Embryonic facial prominence (tissue), 1 donor: ENCODE data around the gene LANCL2.

Source experiments
- DNase-seq: peaks from one replicate; pipeline ENCODE4 v3.0.0-alpha.2; 2016; ENCODE audit errors: extremely low spot score

The LANCL2 gene

DNA sequence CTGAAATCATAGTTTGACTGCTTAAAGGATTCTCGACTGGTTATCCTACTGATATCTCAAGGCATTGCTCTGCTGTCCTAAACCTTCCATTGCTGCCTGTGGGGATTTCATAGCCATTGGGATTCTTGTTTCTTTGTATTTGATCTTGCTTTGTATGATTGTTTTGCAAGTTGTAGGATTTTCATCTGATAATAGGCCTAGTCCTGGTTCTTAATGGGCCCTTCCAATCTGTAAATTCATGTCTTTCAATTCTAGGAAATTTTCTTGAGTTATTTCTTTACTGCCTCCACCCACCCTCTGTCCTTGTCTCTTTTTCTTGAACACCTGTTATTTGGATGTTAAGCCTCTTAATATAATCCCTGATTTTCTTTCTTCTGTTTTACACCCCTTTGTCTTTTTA, 72.2 kb downstream of the LANCL2 start:
- DNase-seq = no peak

DNA sequence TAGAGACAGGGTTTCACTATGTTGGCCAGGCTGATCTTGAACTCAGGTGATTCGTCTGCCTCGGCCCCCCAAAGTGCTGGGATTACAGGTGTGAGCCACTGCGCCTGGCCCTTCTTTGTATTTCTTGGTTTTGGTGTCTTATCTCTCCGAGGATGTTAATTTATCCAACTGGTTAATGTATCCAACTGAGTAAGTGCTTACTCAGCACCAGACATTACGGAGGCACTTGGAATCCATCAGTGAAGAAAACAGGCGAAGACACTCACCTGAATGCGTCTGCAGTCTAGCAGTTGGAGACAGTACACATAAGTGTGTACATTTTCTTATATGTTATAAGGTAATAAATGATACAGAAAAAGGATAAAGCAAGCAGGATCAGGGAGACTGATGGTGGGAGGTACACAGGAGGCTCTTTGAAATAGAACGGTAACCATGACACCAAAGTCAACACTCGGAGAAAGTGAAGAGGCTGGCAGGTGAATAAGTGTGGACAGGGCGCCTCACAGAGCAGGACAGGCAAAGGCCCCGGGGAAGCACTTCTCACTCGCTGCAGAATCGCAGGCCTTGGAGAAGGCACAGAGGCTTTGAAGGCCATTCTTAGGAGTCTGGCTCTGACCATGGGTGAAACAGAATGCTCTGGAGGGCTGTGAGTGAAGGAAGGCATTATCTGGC, 73.1 kb downstream of the LANCL2 start:
- no peak for DNase-seq

DNA sequence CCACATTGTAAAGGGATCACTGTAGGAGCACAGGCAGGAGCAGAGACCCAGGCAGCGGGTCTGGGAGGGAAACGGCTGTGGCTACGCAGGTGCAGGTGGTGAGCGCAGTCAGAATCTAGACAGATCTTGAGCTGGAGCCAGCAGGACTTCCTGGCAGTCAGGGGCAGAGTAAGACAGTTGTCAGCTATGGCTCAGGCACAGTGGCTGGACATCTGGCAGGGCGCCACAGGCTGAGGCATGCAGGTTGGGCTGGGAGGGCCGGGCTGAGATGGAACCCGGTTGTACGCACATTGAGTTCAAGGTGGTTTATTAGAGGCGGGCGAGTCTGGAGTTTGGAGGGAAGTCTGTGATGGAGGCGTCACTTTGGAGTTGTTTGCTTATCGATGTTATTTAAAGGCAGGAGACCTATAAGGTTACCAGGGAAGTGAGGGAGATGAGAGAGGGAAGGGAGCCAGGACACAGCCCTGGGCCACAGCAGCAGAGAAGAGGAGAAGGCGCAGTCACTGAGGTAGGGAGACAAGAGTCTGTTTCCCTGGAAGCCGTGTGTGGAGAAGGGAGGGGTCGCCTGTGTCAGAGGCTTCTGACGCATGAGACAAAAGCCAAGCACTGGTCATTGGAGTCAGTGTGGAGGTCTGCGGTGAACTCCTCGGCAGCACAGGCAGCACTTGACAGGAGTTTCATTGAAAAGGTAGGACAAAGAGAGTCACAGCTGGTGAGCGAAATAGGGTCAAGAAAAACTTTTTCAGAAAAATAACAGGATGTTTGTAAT, 73.8 kb downstream of the LANCL2 start:
- DNase-seq = no peak

DNA sequence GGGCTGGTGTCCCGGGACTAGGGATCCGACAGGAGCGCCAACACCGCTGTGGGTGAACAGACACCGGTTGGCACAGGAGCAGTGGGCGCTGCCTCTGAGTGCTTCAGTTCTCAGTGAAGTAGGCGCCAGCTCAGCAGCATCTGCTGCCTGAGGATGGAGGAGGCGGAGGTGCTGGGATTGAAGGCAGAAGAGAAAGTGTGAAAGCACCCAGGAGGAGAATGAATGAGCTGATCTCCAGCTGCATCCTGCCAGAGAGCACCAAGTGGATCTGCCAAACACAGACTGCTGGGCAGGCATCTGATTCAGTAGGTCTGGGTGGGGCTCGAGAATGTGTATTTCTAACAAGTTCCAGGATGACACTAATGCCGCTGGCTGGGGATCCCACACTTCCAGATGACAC, 74.5 kb downstream of the LANCL2 start:
- no peak for DNase-seq

DNA sequence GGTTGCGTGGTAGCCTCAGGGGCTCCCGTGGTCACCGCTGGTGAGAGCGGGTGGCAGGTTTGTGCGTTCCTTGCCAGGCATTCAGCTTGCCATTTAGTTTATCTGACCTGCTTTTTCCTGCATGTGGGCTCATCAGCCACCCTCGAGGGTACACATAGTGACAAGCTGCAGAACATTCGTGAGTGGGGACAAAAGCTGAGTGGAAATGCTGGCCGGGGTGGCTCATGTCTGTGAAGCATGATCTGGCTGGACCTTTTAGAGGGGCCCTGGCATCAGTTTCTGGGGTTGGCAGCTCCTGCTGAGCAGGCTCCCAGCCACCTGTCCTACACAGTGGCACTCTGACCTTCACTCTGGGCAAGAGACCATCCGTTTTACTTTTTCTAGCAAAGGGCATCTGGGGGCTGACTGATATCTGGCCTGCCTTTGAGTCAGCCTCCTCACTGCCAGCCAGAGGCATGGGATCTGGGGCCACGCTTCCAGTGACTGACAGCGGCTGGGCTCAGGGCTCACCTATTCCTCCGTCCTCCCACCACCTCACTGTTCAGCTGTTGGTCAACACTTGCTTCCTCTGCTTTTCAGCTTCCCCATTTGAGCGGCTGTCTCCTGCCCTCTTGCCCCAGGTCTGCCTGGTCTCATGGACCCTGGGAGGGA, 75.0 kb downstream of the LANCL2 start:
- no peak for DNase-seq

DNA sequence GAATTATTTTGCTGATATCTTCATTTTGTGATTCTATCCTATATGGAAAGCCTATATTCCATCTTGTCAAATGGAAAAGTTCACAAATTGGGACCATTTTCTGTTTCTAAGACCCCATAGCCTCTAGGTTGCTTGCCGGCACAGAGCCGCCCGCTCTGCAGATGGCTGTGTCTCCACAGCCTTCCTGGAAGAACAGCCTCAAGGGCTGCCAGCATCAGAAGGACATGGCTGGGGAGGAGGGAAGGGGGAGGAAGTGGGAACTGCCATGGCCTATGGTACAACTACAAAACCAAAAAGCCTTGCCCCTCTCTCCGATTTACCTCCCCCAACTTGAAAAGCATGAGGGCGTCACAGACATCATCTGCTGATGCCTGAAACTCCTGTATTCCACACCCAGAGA, 75.9 kb downstream of the LANCL2 start:
- no peak for DNase-seq

DNA sequence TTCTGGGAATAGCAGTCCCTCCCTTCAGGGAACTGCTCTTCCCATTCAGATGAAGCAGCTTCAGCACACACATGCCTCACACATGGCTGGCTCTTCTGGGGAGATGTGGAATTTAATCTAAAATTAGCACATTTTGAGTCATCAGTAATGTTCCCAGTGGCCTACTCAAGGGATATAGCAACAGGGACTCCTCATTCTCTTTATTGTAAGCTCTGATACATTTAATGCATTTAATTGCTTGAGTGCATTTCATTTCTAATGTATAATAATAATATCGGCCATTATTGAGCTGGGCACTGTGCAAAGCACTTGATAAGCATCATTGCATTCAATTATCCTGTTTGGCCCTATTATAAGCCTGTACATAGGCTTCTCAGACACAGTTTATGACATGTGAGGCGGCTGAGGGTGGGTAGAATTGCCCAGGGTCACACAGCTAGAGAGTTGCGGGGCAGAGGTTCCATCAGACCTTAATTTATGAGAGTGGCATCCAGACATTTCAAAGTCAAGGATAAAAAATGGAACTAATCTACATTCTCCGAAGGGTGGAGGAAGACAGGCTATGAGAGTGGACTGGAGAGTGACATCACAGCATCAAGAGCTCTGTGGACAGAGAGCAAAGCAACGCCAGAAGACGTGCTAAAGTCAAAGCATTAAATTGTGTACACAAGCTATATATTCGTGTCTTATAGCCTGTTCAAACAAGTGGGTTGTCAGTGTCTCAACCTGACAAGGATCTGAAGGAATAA, 76.8 kb downstream of the LANCL2 start:
- no peak for DNase-seq

DNA sequence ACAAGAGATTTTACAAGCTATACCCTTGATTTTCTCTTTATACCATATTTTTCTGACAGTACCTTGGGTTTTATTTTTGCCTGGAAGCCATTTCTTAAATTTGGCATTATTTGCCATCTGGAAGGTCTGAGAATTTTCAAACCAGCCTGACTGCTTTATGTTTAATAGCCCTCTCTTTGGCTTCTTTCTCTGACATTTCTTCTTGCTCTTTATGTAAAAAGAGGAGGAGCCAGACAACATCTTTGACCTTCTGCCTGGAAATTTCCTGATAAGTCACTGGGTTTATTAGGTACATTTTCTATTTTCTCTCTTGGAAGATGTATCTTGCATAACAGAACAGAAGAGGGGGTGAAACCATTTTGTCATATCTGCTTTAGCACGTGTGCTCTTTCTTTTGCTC, 79.6 kb downstream of the LANCL2 start:
- no peak for DNase-seq

DNA sequence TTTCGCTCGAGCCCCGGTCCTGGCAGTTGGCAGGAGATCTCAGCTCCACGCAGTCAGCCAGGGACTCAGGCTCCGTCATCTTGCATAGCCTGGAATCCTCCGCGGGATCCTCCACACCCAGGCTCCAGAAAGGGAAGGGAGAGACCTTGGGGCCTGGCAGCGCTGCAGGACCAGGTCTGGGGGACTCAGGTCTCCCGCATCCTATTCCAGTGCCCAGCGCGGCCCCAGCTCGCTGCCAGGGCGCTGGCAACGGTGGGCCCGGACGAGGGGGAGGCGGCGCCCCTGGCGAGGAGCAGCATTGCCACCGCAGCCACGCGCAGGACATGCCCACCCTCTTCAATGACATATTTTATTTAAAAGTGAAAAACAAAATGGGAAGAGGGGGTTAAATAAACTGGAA, 83.4 kb downstream of the LANCL2 start:
- DNase-seq = no peak

DNA sequence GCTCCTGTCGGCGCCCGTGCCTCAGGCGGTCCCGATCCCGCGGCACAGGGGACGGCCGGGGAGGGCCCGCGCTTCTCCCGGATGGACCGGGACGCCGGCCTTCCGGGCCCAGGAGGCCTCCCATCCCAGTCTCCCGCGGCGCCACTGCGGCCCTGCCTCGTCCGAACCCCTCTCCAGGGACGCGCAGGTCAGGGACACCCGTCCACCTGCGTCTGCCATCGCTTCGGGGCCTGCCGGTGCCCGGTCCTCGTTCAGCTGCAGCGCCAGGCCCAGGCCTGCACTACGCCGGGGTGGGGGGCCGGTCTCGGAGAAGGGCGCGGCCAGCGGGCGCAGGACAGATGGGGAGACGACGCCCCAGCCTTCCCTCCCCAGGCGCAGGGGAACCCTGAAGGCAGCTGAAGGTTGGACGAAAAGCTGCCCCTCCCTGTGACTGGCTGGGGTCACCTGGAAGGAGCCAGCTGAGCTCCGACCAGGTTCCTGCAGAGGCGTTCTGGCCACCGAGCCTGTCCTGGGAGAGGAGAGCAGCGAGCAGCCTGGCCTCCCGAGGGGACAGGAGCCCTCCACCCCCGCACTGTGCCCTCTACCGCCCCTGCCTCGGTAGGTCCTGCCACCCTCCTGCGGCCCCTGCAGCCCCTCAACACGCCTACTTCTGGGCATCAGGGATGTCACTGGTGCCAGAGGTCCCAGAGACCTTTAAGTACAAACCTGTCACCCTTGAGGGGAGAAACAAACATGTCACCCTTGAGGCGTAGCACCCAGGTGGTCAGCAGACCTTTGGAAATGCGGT, 84.3 kb downstream of the LANCL2 start:
- DNase-seq = no peak

DNA sequence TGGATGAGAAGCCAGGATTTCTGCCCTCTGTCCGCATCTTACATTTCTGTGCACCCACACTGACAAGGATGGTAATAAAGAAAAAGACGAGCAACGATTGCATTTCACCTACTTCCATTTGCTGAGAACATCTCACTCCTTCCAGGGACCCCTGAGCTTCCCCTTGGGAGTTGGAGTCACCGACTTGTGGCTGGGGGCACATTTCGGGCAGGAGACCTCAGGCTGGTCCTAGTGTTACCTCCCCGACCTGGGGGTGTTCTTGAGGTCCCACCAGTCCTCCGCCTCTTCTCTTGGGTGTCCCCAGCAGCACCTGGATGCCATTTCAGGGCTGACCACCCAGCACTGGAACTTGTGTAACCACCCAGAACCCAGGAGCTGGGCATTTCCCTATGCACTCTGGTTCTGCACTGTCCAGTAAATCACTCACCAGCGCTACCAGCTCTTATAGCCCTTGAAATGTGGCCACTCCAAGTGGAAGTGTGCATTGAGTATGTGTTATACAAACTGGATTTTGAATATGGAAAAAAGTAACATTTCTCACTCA, 84.9 kb downstream of the LANCL2 start:
- DNase-seq = no peak

DNA sequence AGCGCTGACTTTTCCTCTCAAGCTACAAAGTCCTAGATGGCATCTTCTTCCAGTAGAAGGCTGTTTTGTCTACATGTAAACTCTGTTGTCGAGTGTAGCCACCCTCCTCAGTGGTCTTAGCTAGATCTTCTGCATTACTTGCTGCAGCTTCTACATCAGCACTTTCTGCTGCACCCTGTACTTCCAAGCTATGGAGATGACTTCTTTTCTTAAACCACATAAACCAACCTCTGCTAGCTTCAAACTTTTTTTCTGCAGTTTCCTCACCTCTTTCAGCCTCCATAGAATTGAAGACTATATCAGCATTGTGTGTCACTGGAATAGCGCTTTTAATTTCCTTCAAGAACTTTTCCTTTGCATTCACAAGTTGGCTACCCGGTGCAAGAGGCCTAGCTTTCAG, 87.8 kb downstream of the LANCL2 start:
- no peak for DNase-seq

DNA sequence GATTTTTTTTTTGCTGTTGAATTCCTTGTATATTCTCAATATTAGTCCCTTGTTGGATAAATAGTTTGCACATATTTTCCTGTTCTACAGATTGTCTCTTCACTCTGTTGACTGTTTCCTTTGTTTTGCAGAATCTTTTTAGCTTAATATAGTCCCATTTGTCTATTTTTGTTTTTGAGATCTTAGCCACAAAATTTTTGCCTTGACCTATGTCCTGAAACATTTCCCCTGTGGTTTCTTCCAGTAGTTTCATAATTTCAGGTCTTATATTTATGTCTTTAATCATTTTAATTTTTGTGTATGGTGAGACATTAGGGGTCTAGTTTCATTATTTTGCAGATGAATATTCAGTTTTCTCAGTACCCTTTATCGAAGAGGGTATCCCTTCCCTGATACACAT, 92.7 kb downstream of the LANCL2 start:
- DNase-seq = no peak

DNA sequence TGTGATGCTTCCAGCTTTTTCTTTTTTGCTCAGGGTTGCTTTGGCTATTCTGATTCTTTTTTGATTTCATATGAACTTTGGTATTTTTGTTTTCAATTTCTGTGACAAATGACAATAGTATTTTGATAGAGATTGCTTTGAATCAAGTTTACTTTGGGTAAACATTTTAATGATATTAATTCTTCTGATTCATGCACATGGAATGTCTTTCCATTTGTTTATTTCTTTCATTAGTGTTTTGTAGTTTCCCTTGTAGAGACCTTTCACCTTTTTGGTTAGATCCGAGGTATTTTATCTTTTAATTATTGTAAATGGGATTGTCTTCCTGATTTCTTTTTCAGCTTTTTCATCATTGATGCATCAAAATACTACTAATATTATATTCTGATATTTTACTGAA, 93.2 kb downstream of the LANCL2 start:
- no peak for DNase-seq

DNA sequence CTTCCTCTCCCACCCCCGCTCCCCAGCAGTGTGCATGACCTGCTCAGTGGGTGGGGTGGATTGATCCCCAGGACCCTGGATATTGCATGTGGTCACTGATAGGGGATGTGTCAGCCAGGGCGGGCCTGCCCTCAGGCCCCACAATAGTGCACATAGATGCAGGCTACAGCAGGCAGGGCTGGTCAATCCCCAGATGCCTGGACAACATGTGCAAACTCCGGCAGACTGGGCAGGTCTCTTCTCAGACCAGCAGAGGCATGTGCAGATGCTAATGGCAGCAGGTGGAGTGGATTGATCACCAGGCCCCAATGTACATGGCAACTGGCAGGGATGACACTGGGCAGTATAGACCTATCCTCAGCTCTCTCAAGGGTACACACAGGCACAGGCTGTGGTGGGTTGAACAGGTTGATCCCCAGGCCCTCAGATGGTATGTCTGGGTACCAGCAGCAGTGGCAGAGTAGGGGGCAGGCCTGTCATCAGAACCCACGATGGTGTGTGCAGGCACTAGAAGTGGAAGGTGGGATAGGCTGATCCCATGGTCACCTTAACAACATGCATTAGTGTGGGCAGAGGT, 98.6 kb downstream of the LANCL2 start:
- no peak for DNase-seq

DNA sequence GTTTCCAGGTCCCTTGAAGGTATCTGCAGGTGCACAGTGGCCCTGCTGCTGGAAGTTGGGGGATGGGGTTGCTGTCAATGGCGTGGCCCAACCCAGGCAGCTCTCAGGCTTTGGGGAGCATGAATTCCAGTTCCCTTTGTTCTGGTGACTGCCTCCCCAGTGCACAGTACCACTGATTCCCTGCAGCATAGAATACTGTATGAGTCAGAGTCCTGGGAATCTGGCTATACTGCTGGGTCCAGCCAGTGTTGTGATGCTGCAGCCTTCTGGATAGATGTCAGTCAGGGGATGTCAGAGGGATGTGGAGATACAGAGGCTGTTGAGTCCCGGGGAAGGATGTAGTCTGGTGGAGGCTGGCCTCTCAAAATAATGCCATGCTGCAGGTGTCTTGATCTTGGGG, 99.3 kb downstream of the LANCL2 start:
- DNase-seq = no peak

DNA sequence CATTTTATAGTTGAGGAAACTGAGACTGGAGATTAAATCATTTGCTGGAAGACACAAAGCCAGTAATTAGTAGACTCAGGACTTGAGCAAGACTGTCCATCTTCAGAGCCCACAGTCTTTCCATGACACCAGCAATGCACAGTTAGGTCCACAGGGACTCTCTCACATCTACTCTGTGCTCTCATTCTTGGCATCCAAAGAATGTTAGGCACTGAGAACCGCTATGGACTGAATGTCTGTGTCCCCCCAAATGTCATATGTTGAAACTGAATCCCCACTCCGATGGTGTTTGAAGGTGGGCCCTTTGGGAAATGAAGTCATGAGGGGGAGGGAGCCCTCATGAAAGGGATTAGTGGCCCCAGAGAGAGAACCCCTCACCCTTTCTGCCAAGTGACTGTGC, 100.6 kb downstream of the LANCL2 start:
- DNase-seq = no peak

DNA sequence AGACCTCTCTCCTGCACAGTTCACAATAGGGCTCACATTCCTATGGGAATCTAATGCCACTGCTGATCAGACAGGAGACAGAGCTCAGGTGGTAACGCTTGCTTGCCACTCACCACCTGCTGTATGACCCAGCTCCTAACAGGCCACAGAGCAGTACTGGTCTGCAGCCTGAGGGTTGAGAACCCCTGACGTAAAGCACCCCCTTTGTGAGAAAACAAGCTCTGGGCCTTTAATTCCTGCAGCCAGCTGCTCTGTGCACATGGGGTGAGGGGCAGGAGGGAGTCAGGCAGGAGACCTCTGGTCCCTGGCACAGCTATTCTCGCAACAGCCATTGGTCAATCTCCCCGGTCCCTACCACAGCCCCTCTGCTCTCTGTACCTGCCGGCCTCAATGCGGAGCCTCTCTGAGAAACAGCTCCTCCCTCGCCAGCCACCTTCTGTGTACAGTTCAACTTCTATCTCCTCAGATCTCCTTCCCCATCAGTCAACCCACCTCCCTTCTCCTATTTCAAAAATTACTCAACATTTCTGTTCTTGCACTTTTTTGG, 102.0 kb downstream of the LANCL2 start:
- no peak for DNase-seq

DNA sequence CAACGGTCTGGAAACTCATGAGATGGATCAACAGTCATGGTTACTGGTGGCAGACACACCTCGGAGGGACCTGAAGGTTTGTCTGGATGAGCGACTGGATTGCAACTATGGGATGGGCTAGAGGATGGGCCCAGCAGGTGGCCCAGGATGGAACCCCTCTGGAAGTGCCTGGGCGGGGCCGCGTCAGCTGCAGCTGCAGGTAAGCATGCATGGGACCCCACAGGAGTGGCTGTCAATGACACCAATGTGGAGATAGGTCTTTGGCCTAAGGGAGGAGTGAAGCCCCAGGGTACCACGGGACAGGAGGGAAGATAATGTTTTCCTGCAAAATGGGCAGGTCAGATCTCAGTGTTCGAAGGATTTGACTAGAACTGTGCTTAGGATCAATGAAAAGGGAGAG, 103.4 kb downstream of the LANCL2 start:
- no peak for DNase-seq

DNA sequence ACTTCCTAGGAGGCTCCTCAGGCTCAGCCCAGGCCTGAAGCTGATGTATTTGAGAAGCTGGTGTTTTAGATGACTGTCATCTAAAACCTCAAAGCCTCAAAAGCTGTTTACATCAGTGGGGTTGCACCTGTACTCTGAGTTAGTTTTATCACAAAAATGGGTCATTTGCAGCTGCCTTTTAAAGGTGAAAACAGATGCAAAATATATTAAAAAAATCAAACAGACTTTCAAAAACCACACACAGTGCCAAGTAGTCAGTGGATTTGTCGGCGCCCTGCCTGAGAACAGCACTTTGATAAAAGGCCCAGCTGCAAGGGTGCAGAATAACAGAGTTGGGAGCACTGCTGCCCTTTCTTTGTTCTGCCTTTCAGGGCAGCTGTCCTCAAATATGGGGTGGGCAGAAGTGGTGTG, 104.1 kb downstream of the LANCL2 start:
- DNase-seq = no peak

DNA sequence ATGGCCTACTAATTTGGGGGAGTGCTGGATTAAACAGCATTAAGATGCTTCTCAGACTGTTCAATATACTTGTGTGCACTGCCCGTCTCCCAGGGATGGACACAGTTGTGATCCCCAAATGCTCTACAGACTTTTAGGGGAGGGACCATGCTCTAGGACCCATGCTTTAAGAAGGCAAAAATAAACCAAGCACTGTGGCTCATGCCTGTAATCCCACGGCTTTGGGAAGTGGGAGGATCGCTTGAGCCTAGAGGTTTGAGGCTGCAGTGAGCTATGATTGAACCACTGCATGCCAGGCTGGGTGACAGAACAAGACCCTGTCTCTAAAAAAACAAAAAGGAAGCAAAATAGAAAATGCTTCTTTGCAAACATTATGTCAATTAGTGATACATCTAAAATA, 104.6 kb downstream of the LANCL2 start:
- no peak for DNase-seq
